ENCODE data around the gene HAS3.

The HAS3 gene

DNA sequence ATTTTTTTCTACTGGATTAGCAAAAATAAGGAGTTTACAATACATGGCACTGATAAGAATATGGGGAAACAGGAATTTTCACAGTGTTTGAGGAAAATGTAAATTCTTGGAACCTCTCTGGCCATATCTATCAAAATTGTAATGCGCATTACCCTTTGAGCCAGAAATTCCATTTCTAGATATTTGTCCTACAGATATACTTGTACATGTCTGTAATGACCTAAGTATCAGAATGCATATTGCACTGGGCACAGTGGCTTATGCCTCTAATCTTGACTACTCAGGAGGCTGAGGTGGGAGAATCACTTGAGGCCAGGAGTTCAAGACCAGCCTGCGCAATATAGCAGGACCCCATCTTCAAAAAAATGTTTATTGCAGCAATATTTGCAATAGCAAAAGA lies 25.8 kb upstream of the HAS3 start:
- intact Hi-C loops (cut with micrococcal nuclease) = no loop called here
- H3K27ac Mint-ChIP-seq = no peak overlapping the region
- H3K4me3 Mint-ChIP-seq = no peak overlapping the region
- H3K4me1 Mint-ChIP-seq (ENCODE audit: low read depth) = peaks cover 4% of the 10 kb centered on the region
- peaks cover 23% of the 10 kb centered on the region for H3K36me3 Mint-ChIP-seq (ENCODE audit: low read depth)
- no peaks in the 10 kb centered on the region for H3K27me3 Mint-ChIP-seq
- no peaks in the 10 kb centered on the region for H3K9me3 Mint-ChIP-seq

DNA sequence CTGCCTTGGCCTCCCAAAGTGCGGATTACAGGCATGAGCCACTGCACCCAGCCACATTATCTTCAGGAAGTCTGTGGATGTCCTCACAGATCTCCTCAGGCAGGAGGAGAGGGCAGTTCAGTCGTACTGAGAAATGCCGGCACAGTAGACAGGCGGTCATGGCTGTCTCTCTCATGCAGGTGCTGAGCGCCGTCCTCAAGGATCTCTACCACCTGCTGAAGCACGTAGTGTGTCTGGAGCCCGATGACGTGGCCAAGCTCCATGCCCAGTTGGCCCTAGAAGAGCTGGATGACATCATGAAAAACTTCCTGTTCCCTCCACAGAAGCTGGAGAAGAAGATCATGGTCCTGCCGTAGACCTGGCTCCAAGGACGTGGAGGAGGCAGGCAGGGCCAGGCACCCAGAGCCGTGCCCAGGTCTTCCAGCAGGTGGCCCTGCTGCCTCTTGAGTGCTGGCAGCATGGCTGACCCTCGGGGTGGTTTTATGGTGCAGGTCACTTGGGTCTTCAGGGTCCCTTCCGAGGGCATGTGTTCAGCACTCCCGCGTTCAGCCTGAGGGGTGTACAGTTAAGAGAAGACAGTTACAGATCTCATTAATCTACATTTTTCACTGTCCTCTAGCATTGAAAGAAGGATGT lies 22.0 kb upstream of the HAS3 start:
- Mint-ChIP-seq H3K27me3 (no peaks in the 10 kb centered on the region), H3K9me3 (no peaks in the 10 kb centered on the region), H3K4me3 (no peak overlapping the region), H3K4me1 (ENCODE audit: low read depth) (peaks cover 12% of the 10 kb centered on the region), H3K27ac (no peak overlapping the region), H3K36me3 (ENCODE audit: low read depth) (peaks cover 28% of the 10 kb centered on the region)
- intact Hi-C loops (cut with micrococcal nuclease) = no loop called here

- no peaks in the 10 kb centered on the region for H3K27me3 Mint-ChIP-seq
Measured at GRCh38 chr16:69084289-69084688, 21.2 kb upstream of the HAS3 start.

DNA sequence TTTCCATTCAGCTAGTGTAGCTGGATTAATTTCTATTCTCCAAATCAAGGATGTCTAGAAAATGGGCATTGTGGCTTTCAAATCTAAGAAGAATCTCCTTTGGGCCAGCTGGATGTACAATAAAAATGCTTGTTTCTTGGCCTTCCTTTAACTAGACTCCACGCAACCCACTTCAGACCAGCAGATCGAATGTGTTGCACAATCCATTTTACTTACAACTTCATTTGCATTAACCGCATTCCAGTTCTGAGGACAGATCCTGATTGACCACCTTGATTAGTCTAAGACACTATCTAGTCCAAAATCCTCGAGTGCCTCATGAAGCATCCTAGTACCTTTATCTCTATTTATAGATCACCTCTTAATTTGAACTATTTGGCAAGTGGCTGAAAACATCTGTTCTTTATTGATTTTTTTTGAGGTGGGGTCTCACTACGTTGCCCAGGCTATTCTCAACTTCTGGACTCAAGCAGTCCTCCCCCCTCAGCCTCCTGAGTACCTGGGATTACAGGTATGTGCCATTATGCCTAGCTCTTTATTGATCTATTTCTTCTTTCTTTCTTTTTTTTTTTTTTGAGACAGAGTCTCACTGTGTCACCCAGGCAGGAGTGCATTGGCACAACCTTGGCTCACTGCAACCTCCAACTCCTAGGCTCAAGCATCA lies 20.3 kb upstream of the HAS3 start:
- Mint-ChIP-seq H3K4me1 (ENCODE audit: low read depth) (peaks cover 25% of the 10 kb centered on the region), H3K4me3 (no peak overlapping the region), H3K27ac (no peak overlapping the region), H3K36me3 (ENCODE audit: low read depth) (peaks cover 28% of the 10 kb centered on the region), H3K9me3 (no peaks in the 10 kb centered on the region), H3K27me3 (no peaks in the 10 kb centered on the region)
- intact Hi-C loops (cut with micrococcal nuclease) = no loop called here

More at GRCh38 chr16:69084289-69084688, 21.2 kb upstream of the HAS3 start:
- no peak overlapping the region for H3K27ac Mint-ChIP-seq
- no peak overlapping the region for H3K4me3 Mint-ChIP-seq
- peaks cover 28% of the 10 kb centered on the region for H3K36me3 Mint-ChIP-seq (ENCODE audit: low read depth)
- no peaks in the 10 kb centered on the region for H3K9me3 Mint-ChIP-seq
- peaks cover 19% of the 10 kb centered on the region for H3K4me1 Mint-ChIP-seq (ENCODE audit: low read depth)
- intact Hi-C loops (cut with micrococcal nuclease) = no loop called here

GRCh38 chr16:69087161-69087581 lies 18.3 kb upstream of the HAS3 start:
- peaks cover 28% of the 10 kb centered on the region for H3K36me3 Mint-ChIP-seq (ENCODE audit: low read depth)
- H3K4me1 Mint-ChIP-seq (ENCODE audit: low read depth) = peaks cover 21% of the 10 kb centered on the region
- no peaks in the 10 kb centered on the region for H3K9me3 Mint-ChIP-seq
- no peak overlapping the region for H3K4me3 Mint-ChIP-seq
- no peaks in the 10 kb centered on the region for H3K27me3 Mint-ChIP-seq
- peak overlapping the region; percentile 13 for H3K27ac Mint-ChIP-seq
- intact Hi-C loops (cut with micrococcal nuclease) = no loop called here

- intact Hi-C loops (cut with micrococcal nuclease) = no loop called here
- H3K27me3 Mint-ChIP-seq = no peaks in the 10 kb centered on the region
- H3K4me3 Mint-ChIP-seq = no peak overlapping the region
- H3K9me3 Mint-ChIP-seq = no peaks in the 10 kb centered on the region
- H3K4me1 Mint-ChIP-seq (ENCODE audit: low read depth) = peaks cover 21% of the 10 kb centered on the region
- H3K27ac Mint-ChIP-seq = no peak overlapping the region
- H3K36me3 Mint-ChIP-seq (ENCODE audit: low read depth) = peaks cover 17% of the 10 kb centered on the region
Measured at GRCh38 chr16:69088684-69089083, 16.8 kb upstream of the HAS3 start.

- Mint-ChIP-seq H3K27me3 (no peaks in the 10 kb centered on the region), H3K4me1 (ENCODE audit: low read depth) (peaks cover 21% of the 10 kb centered on the region), H3K9me3 (no peaks in the 10 kb centered on the region), H3K36me3 (ENCODE audit: low read depth) (peaks cover 11% of the 10 kb centered on the region), H3K27ac (no peak overlapping the region), H3K4me3 (no peak overlapping the region)
- intact Hi-C loops (cut with micrococcal nuclease) = no loop called here
Measured at GRCh38 chr16:69089091-69089910, 16.2 kb upstream of the HAS3 start.

DNA sequence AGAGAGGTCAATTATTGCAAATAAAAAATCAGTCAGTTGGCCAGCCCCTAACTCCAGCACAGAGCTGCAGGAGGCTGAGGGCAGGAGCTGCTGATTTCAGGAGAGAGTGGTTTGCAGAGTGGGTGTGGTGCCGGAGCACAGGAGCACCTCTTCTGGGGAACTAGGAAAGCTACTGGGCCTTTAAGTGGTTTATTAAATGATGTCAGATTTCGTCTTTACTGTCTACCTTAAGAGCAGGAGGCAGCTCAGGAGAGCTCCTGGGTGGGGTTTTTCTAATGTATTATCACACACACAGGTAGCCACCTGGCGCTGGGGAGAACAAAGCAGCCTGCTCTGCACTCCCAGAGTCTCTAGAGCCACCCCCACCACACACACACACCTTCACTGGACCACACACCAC lies 11.5 kb upstream of the HAS3 start:
- Mint-ChIP-seq H3K27ac (no peak overlapping the region), H3K4me1 (ENCODE audit: low read depth) (peaks cover 16% of the 10 kb centered on the region), H3K4me3 (no peak overlapping the region), H3K9me3 (no peaks in the 10 kb centered on the region), H3K27me3 (peaks cover 4% of the 10 kb centered on the region), H3K36me3 (ENCODE audit: low read depth) (no peaks in the 10 kb centered on the region)
- intact Hi-C loops (cut with micrococcal nuclease) = no loop called here

DNA sequence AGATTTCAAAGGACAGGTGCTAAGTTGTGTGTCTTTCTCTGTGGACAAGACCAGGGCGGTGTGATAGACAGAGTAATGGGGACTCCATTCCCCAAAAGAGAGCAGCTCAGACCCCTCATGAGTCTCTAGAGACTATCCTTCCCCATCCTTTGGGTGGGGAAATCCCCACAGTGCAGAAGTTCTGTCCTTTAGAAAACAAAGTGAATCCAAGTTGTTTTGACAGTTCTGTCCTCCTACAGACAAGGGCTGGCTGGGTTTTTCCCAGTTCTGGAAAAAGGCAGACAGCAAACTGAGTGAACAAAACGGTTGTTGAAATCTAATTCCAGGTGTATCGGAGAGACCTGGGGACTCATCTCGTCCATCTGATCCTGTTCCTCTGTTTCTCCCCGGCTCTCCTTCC lies 11.0 kb upstream of the HAS3 start:
- Mint-ChIP-seq H3K27me3 (peaks cover 6% of the 10 kb centered on the region), H3K4me3 (no peak overlapping the region), H3K27ac (peak overlapping the region; percentile 42), H3K9me3 (no peaks in the 10 kb centered on the region), H3K4me1 (ENCODE audit: low read depth) (peaks cover 11% of the 10 kb centered on the region), H3K36me3 (ENCODE audit: low read depth) (no peaks in the 10 kb centered on the region)
- intact Hi-C loops (cut with micrococcal nuclease) = no loop called here

DNA sequence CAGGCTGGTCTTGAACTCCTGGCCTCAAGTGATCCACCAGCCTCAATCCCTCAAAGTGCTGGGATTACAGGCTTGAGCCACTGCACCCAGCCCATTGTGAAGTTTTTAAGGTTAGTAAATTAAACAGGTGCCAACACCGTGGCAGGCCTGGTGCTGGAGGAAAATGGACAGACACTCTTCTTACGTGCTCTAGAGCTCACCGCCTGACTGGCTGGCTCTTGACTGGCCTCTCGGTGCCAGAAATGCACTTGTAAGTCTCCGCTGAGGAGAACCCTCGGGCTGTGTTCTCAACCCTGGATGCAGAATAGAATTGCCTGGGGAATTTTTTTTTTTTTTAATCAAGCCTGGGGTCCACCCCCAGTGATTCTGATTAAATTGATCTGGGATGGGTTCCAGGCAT lies 10.3 kb upstream of the HAS3 start:
- Mint-ChIP-seq H3K9me3 (no peaks in the 10 kb centered on the region), H3K4me1 (ENCODE audit: low read depth) (peaks cover 6% of the 10 kb centered on the region), H3K4me3 (no peak overlapping the region), H3K27me3 (peaks cover 10% of the 10 kb centered on the region), H3K27ac (peak overlapping the region; percentile 42), H3K36me3 (ENCODE audit: low read depth) (no peaks in the 10 kb centered on the region)
- intact Hi-C loops (cut with micrococcal nuclease) = no loop called here

- no peak overlapping the region for H3K4me3 Mint-ChIP-seq
- no peaks in the 10 kb centered on the region for H3K9me3 Mint-ChIP-seq
- H3K27ac Mint-ChIP-seq = no peak overlapping the region
- H3K36me3 Mint-ChIP-seq (ENCODE audit: low read depth) = no peaks in the 10 kb centered on the region
- no peaks in the 10 kb centered on the region for H3K4me1 Mint-ChIP-seq (ENCODE audit: low read depth)
- intact Hi-C loops (cut with micrococcal nuclease) = no loop called here
- H3K27me3 Mint-ChIP-seq = peaks cover 38% of the 10 kb centered on the region
Measured at GRCh38 chr16:69100071-69100691, 5.3 kb upstream of the HAS3 start.

- peak overlapping the region; percentile 28 for H3K4me3 Mint-ChIP-seq
- peaks cover 27% of the 10 kb centered on the region for H3K36me3 Mint-ChIP-seq (ENCODE audit: low read depth)
- peaks cover 71% of the 10 kb centered on the region for H3K27me3 Mint-ChIP-seq
- H3K27ac Mint-ChIP-seq = no peak overlapping the region
- intact Hi-C loops (cut with micrococcal nuclease) = no loop called here
- H3K9me3 Mint-ChIP-seq = no peaks in the 10 kb centered on the region
- peaks cover 25% of the 10 kb centered on the region for H3K4me1 Mint-ChIP-seq (ENCODE audit: low read depth)
Measured at GRCh38 chr16:69106491-69107315, 1.2 kb downstream of the HAS3 start.

DNA sequence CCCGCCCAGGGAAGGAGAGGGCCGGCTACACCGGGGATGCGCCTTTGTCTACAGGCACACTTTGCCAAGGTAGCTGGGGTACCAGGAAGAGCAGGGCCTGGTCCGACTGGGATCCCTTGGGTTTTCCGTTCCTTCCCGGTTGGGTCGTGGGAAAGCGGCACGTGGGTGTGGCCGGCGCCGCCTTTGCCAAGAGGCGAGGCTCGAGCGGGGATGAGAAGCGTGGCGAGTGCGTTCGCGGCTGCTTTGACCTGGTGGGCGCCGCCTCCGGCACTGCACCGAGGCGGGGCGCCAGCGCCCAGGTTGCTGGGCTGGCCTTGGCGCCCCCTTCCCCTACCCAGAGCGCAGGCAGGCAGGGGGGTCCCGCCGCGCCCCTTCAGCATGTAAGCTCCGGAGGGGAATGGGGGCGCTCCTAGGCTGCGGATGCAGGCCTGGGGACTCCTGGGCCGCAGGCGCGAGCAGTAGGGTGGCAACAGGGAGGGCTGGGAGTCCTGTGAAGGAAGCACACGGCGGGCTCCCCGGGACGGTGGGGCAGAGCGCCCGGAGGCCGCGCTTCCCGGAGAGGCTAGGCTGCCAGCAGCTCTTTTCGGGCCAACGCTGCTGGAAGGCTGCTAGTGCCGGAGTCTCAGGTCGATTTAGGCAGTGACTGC lies 2.0 kb downstream of the HAS3 start:
- intact Hi-C loops (cut with micrococcal nuclease) = no loop called here
- Mint-ChIP-seq H3K27ac (no peak overlapping the region), H3K36me3 (ENCODE audit: low read depth) (peaks cover 35% of the 10 kb centered on the region)

More for the DNA sequence above, 2.0 kb downstream of the HAS3 start:
- Mint-ChIP-seq H3K4me1 (ENCODE audit: low read depth) (peaks cover 25% of the 10 kb centered on the region), H3K27me3 (peaks cover 70% of the 10 kb centered on the region), H3K9me3 (no peaks in the 10 kb centered on the region), H3K4me3 (peak overlapping the region; percentile 15)

Data from dendritic cell treated with granulocyte-macrophage colony-stimulating factor and Interleukin-4, amounts not matched to agents 40 ng/mL and 50 ng/mL, for 4 days (primary cell).